GM18499 (cell line): Measurements from ENCODE around the gene FNDC3B.

Source experiments
- ATAC-seq: cut with Tn5 transposase; IDR thresholded peaks from one replicate; pipeline ENCODE4 v1.9.1; 2021; ENCODE audit warnings: moderate number of reproducible peaks; ENCODE audit not compliant: insufficient read depth, unreplicated experiment

Gene FNDC3B

GRCh38 chr3:172158741-172159140, 119.4 kb downstream of the FNDC3B start:
- no peak for ATAC-seq

GRCh38 chr3:172159376-172159775, 120.0 kb downstream of the FNDC3B start:
- ATAC-seq: no peak

DNA sequence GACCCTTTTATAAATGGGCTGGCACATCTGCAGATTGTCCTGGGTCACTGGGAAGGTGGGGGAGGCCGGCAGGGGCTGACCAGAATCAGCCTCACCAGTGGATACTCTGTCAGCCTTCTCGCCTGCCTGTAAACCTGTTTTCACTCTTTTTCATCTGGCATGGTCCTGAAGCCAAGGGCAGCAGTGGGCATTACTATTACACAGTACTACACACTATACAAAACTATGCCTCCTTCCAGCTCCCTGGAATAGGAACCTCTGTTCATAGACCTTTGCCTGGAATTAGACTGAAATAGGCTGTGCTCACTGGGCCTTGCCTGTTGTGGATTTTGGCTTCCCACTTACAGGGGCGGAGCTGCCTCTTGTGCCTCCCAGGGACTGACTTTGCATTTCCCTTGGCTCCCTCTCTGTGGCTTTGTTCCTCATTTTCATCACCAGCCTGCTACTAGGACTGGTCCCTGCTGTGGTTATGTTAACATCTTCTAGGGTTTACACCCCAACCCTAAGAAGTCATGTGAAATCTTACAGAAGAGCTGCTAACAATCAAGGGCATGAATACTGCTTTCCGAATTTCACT, 120.7 kb downstream of the FNDC3B start:
- no peak for ATAC-seq

DNA sequence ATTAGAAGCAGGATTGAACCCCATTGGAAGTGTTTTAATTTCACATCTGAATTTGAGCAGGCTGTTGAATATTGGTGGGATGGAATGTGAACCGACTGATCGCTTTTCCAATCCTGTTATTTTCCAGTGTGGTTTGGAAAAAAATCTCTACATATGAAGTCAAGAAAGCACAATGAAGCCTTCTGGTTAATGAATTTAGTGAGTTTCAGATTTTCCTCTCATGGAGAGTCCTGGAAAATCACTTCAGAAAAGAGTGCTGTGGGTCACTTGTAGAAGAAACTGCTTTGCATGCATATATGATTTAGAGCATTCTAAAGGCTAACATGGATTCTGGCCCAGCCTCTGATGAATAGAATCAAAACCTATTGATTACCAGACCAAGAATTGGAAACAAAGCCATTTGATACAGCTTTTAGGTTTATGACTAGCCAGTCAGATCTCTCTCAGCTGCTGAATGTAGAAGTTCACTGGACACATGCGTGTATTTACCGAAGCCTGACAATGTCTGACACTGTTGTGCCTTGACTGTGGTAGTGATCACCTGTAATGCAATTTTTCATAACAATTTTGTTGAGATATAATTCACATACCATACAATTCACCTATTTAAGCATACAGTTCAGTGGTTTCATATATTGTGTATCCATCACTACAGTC, 121.9 kb downstream of the FNDC3B start:
- ATAC-seq: no peak

- ATAC-seq: no peak
These were observed 122.6 kb downstream of the FNDC3B start for GRCh38 chr3:172161959-172162358.

GRCh38 chr3:172163320-172163719, 123.9 kb downstream of the FNDC3B start:
- ATAC-seq: no peak

GRCh38 chr3:172164620-172165362, 125.4 kb downstream of the FNDC3B start:
- no peak for ATAC-seq

GRCh38 chr3:172166261-172166660, 126.9 kb downstream of the FNDC3B start:
- ATAC-seq: no peak

DNA sequence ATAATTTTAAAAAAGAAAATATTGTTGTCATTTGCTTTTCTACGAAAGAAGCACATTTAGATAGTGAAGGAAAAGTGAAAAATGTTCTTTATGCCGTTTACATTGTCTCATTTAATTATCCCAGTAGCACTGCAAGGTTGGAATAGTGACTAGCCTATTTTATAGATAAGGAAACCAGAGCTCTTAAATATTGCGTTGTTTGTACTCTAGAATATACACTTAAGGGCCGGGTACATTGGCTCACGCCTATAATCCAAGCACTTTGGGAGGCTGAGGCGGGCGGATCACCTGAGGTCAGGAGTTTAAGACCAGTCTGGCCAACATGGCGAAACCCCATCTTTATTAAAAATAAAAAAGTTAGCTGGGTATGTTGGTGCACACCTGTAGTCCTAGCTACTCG, 127.5 kb downstream of the FNDC3B start:
- ATAC-seq: no peak

DNA sequence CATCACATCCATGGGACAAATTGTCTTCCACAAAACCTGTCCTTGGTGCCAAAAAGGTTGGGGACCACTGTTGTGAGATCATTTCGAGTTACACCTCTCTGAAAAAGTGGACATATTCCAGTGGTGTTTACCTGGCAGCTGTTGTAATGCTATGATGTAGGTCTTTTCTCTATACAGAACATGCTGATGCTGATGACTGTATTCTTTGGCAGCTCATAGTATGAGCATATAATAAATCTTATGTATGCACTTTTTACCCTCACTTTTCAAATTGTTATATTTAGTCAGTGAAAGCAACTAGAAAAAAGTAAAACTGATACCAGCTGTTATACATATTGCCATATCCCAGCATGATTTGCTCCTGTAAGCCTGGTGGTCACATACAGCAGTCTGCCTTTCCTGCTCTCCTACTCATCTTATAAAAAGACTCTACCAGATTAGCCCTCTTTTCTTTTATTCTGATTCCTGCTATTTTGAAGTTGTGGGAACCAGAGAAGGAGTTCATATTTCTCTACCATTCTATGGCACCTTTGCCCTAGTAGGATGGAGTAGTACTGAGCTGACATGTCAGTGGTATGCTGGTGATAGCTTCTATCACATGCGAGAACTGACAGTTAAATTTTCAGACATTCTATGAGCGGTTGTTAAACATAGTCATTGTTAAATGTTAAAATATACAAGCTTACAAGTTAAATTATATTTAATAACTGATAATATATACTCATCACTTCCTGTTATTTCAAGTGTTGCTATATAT, 128.7 kb downstream of the FNDC3B start:
- no peak for ATAC-seq

GRCh38 chr3:172170073-172170709, 130.8 kb downstream of the FNDC3B start:
- no peak for ATAC-seq

DNA sequence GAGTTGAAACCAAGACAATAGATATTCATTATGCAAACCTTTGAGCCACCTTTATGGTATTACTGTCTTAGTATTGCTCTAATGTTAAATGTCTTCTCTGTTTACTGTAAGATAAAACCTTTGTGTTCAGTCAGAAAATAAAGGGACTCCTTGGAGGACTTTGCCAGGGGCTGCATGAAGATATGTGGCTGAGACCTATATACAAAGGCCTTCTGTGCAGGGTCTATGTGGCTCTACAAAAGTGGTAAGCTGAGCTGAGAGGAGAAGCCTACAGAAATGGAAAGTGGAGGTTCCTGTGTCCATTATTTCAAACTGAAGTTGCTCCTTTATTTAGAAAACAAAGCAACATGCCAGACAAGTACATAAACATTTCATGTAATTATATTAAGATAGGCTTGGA, 131.5 kb downstream of the FNDC3B start:
- no peak for ATAC-seq

GRCh38 chr3:172171396-172172075, 132.2 kb downstream of the FNDC3B start:
- no peak for ATAC-seq

DNA sequence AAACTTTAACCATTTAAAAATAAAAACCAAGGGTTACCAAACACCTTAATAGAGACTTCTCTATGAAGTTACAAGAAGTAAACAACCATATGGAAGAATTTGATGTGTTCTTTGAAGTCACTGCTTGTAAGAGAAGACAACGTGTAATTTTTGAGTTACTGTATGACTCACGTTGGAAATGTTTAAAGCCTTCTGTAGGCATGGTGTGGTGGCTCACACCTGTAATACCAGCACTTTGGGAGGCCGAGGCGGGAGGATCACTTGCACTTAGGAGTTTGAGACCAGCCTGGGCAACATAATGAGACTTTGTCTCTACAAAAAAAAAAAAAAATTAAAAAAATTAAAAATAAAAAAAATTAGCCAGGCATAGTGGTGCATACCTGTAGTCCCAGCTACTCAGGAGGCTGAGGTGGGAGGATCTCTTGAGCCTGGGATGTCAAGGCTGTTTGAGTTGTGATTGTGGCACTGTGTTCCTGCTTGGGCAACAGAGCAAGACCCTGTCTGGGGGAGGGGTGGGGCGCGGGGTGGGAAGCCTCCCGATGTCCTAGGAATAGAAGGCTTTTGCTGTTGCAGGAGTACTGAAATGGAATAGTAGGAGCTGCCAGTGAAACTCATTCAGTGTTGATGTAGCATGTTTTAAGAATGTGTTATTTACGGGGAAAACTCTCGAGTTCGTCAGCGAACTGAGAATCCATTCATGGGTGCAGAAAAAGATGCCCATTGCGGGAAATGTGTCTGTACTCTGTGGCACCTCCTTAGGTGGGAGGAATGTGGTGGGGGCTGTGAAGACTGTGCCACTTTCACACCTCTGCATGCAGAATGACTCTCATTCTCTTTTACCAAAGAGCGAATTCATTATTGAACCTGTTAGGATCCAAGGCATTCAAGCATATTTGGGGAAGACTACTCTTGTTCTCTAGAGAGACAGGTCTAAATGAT, 134.2 kb downstream of the FNDC3B start:
- no peak for ATAC-seq

GRCh38 chr3:172174513-172175253, 135.3 kb downstream of the FNDC3B start:
- ATAC-seq: no peak

GRCh38 chr3:172175254-172175599, 135.8 kb downstream of the FNDC3B start:
- ATAC-seq: no peak

GRCh38 chr3:172176061-172176770, 136.8 kb downstream of the FNDC3B start:
- ATAC-seq: no peak

DNA sequence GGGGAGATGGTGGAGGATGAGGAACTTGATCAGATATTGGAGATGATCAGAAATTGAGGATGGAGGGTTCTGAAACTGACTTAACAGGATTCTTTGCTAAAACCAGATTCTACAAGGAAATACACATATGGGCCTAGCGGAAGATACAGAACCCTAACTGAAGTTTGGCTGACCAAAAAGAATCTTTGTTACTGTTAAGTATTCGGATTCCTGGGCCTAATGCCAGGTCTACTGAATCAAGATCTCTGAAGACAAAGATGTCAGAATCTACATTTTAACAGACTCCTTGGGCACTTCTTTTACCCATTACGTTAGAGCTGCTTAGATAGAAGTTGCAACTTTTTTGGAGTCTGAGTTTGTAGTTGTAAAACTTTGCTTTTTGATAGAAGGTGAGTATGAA, 137.7 kb downstream of the FNDC3B start:
- no peak for ATAC-seq
